IMR-90 (cell line): ENCODE results near the gene SNRPA1. TPM values are rescaled to one million over a fixed set of nuclear protein-coding genes. Genes with fewer than 3 reads are reported as not detected.

Experiments used
- ATAC-seq: fragments of 200-7000 bp; cut with Tn5 transposase; 2 replicates; pipeline ENCODE4 v1.9.1; 2020; ENCODE audit warnings: low read depth, mild to moderate bottlenecking, moderate library complexity
- BruUV-seq: library from RNA; stranded (reverse); fragments of 400-500 nt; replicated peaks from 2 replicates; lab custom pipeline; 2021; lab: Mats Ljungman, UMichigan
- CTCF ChIA-PET: fragments of 300-600 bp; formaldehyde crosslinking; extraction: SDS; loops from one replicate; lab custom pipeline; 2021; ENCODE audit warnings: antibody characterized with exemption; lab: Yijun Ruan, JAX
- POLR2A ChIA-PET: fragments of 300-600 bp; sonication (Branson Sonifier 250); formaldehyde crosslinking; loops from one replicate; lab custom pipeline; 2022; ENCODE audit warnings: antibody characterized with exemption; ENCODE audit not compliant: unreplicated experiment; lab: Charles Lee
- DNase-seq: peaks from one replicate; pipeline ENCODE4 v3.0.0; 2013
- H2AFZ ChIP-seq: replicated peaks from 2 replicates; pipeline ENCODE3; 2013; ENCODE audit warnings: low read length, mild to moderate bottlenecking; ENCODE audit not compliant: poor library complexity
- H2AK5ac ChIP-seq: 2 replicates; pipeline ENCODE4 v1.6.1; 2013; ENCODE audit warnings: low read depth, low read length, inconsistent platforms
- H2AK9ac ChIP-seq: replicated peaks from 2 replicates; pipeline ENCODE3; 2013; ENCODE audit warnings: mild to moderate bottlenecking, low read depth, low read length, moderate library complexity; ENCODE audit not compliant: poor library complexity
- H2BK120ac ChIP-seq: 2 replicates; pipeline ENCODE4 v1.6.1; 2013; ENCODE audit warnings: low read depth, low read length, inconsistent platforms
- H2BK15ac ChIP-seq: 3 replicates; pipeline ENCODE4 v1.6.1; 2013; ENCODE audit warnings: low read depth, low read length, inconsistent platforms
- H2BK20ac ChIP-seq: 2 replicates; pipeline ENCODE4 v1.6.1; 2013; ENCODE audit warnings: low read depth, mild to moderate bottlenecking, inconsistent platforms, low read length, moderate library complexity
- H2BK5ac ChIP-seq: 2 replicates; pipeline ENCODE4 v1.6.1; 2013; ENCODE audit warnings: mild to moderate bottlenecking, low read depth, low read length, inconsistent platforms; ENCODE audit not compliant: poor library complexity, severe bottlenecking
- H3K14ac ChIP-seq: replicated peaks from 2 replicates; pipeline ENCODE4 v1.6.1; 2013; ENCODE audit warnings: low read depth, low read length, inconsistent platforms
- H3K18ac ChIP-seq: 2 replicates; pipeline ENCODE4 v1.6.1; 2013; ENCODE audit warnings: low read depth, low read length, control low read depth
- H3K23ac ChIP-seq: 2 replicates; pipeline ENCODE4 v1.6.1; 2013; ENCODE audit warnings: low read depth, low read length, inconsistent platforms
- H3K27ac ChIP-seq: 2 replicates; pipeline ENCODE4 v1.5.1; 2013; ENCODE audit warnings: mild to moderate bottlenecking, control low read depth, low read length; ENCODE audit not compliant: insufficient read depth
- H3K27me3 ChIP-seq: 2 replicates; pipeline ENCODE4 v1.6.1; 2013; ENCODE audit warnings: low read length; ENCODE audit not compliant: control insufficient read depth, insufficient read depth
- H3K36me3 ChIP-seq: 2 replicates; pipeline ENCODE4 v1.6.1; 2013; ENCODE audit warnings: low read length, mixed read lengths; ENCODE audit not compliant: control insufficient read depth, insufficient read depth
- H3K4ac ChIP-seq: 2 replicates; pipeline ENCODE4 v1.6.1; 2013; ENCODE audit warnings: low read depth, low read length, inconsistent platforms
- H3K4me1 ChIP-seq: 2 replicates; pipeline ENCODE4 v1.6.1; 2013; ENCODE audit warnings: low read length, mixed read lengths; ENCODE audit not compliant: control insufficient read depth, insufficient read depth
- H3K4me2 ChIP-seq: 2 replicates; pipeline ENCODE4 v1.6.1; 2013; ENCODE audit warnings: low read depth, mild to moderate bottlenecking, control low read depth, low read length, moderate library complexity
- H3K4me3 ChIP-seq: 2 replicates; pipeline ENCODE4 v1.5.1; 2013; ENCODE audit warnings: low read depth, mild to moderate bottlenecking, control low read depth, low read length, moderate library complexity; ENCODE audit not compliant: insufficient read depth
- H3K56ac ChIP-seq: 2 replicates; pipeline ENCODE4 v1.6.1; 2013; ENCODE audit warnings: low read length, inconsistent platforms; ENCODE audit not compliant: insufficient read depth; ENCODE audit errors: extremely low read depth
- H3K79me1 ChIP-seq, 2 experiments: 2 replicates each; pipeline ENCODE4 v1.6.1; 2013; ENCODE audit warnings: low read length in 2 of 2, inconsistent platforms in 1 of 2, low read depth in 1 of 2
- H3K9ac ChIP-seq: 2 replicates; pipeline ENCODE4 v1.6.1; 2013; ENCODE audit warnings: low read depth, low read length, control low read depth
- H3K9me1 ChIP-seq: 2 replicates; pipeline ENCODE4 v1.6.1; 2013; ENCODE audit warnings: low read length, inconsistent platforms; ENCODE audit not compliant: insufficient read depth
- H3K9me3 ChIP-seq: 2 replicates; pipeline ENCODE4 v1.6.1; 2013; ENCODE audit warnings: low read length; ENCODE audit not compliant: control insufficient read depth, insufficient read depth
- H4K20me1 ChIP-seq: 2 replicates; pipeline ENCODE4 v1.6.1; 2013; ENCODE audit warnings: low read length, inconsistent platforms; ENCODE audit not compliant: insufficient read depth
- H4K5ac ChIP-seq: 2 replicates; pipeline ENCODE4 v1.6.1; 2013; ENCODE audit warnings: mild to moderate bottlenecking, low read depth, low read length, control low read depth
- H4K8ac ChIP-seq, 2 experiments: 2 replicates each; pipeline ENCODE4 v1.6.1; 2013; ENCODE audit warnings: low read depth in 2 of 2, low read length in 2 of 2, control low read depth in 1 of 2, inconsistent platforms in 1 of 2
- H4K91ac ChIP-seq: 2 replicates; pipeline ENCODE4 v1.6.1; 2013; ENCODE audit warnings: low read depth, low read length, inconsistent platforms; ENCODE audit not compliant: insufficient read depth
- BHLHE40 ChIP-seq: fragments of 150-350 bp; IDR thresholded peaks from 2 replicates; pipeline ENCODE4 v1.6.1; 2016; ENCODE audit warnings: mild to moderate bottlenecking, low read depth, low read length
- CEBPB ChIP-seq: IDR thresholded peaks from 2 replicates; pipeline ENCODE4 v1.6.1; 2012; ENCODE audit warnings: low read depth, low read length, improper control_type of control experiment
- FOS ChIP-seq: fragments of 150-350 bp; IDR thresholded peaks from 2 replicates; pipeline ENCODE4 v1.6.1; 2016; ENCODE audit warnings: low read depth, low read length
- MAFK ChIP-seq: IDR thresholded peaks from 2 replicates; pipeline ENCODE4 v1.6.1; 2012; ENCODE audit warnings: low read depth, low read length, improper control_type of control experiment
- MAZ ChIP-seq: IDR thresholded peaks from 2 replicates; pipeline ENCODE4 v1.6.1; 2012; ENCODE audit warnings: low read depth, mild to moderate bottlenecking, low read length, improper control_type of control experiment, moderate library complexity, borderline replicate concordance
- MXI1 ChIP-seq: IDR thresholded peaks from 2 replicates; pipeline ENCODE4 v1.6.1; 2012; ENCODE audit warnings: low read depth, mild to moderate bottlenecking, low read length, moderate library complexity, borderline replicate concordance
- NFE2L2 ChIP-seq: fragments of 150-350 bp; IDR thresholded peaks from 2 replicates; pipeline ENCODE4 v1.6.1; 2016; ENCODE audit warnings: low read depth, mild to moderate bottlenecking, low read length
- POLR2A ChIP-seq: IDR thresholded peaks from 2 replicates; pipeline ENCODE4 v1.6.1; 2012; ENCODE audit warnings: mild to moderate bottlenecking, low read depth, low read length
- RAD21 ChIP-seq: IDR thresholded peaks from 2 replicates; pipeline ENCODE4 v1.6.1; 2012; ENCODE audit warnings: low read length, improper control_type of control experiment
- RCOR1 ChIP-seq: IDR thresholded peaks from 2 replicates; pipeline ENCODE4 v1.6.1; 2012; ENCODE audit warnings: mild to moderate bottlenecking, low read length, improper control_type of control experiment; ENCODE audit not compliant: insufficient replicate concordance
- SMC3 ChIP-seq: fragments of 150-350 bp; IDR thresholded peaks from 2 replicates; pipeline ENCODE4 v1.6.1; 2016; ENCODE audit warnings: low read depth, mild to moderate bottlenecking, antibody characterized with exemption, low read length, moderate library complexity
- WGBS, 2 experiments: methylation state at CpG; one replicate each; pipeline versions ENCODE4 v1.1.5 to v1.1.7; 2013; ENCODE audit warnings: missing lambda C conversion rate in 2 of 2; ENCODE audit not compliant: insufficient read length in 1 of 2; ENCODE audit errors: extremely low coverage in 2 of 2; 5-methylcytosine and 5-hydroxymethylcytosine counted together
- dilution Hi-C: fragments of 300-500 bp; cut with HindIII; formaldehyde crosslinking; loops from one replicate; pipeline ENCODE4 v1.14.3; 2018; ENCODE audit warnings: low sequenced_read_pairs; ENCODE audit not compliant: unreplicated experiment
- in situ Hi-C: fragments of 300-500 bp; cut with MboI; formaldehyde crosslinking; loops from 3 replicates; pipeline ENCODE4 v1.14.3; 2019; ENCODE audit warnings: low sequenced_read_pairs, inconsistent platforms, mixed read lengths
- intact Hi-C: fragments of 100-400 bp; cut with micrococcal nuclease; formaldehyde crosslinking; loops from 2 replicates; pipeline ENCODE4 v1.10.0; 2022
- polyA plus RNA-seq, 3 experiments: library from polyadenylated mRNA; depleted of rRNA; stranded (reverse); fragments of >200 nt; gene quantifications; 2 replicates each; pipeline ENCODE4 v1.2.3, GENCODE V29; 2012; ENCODE audit warnings: low replicate concordance in 1 of 3
- total RNA-seq: library from RNA; depleted of rRNA; stranded (reverse); fragments of >200 nt; gene quantifications from 2 replicates; pipeline ENCODE4 v1.2.3, GENCODE V29; 2012

The SNRPA1 gene
- total and polyA plus RNA-seq, 2 of the 4 experiments (the other 2 are of a cell fraction), result 37.1 to 79.9 TPM

DNA sequence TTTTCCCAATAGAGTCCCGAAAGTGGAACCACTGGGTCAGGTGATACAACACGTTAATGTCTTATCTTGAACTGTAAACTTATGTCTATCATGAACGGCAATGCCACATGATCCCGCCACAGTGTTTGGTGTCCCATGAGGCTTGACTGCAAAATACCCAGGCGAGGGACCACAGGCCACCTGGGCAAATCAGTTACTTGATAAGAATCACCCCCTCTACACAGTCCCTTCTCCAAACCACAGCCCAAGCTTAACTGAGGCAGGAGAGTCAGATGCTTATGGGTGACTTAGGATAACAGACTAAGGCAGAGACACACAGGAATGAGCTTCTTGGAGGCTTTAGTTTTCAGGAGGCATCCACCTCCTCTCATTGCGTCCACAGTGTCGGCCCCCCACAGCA is 42.9 kb upstream of the SNRPA1 start:
- 18% methylated on average over 3 of the region's 7 CpGs; no CpG with 5 or more reads in 1 of the 2 experiments for WGBS, 2 experiments
- Histone ChIP-seq H2BK5ac (no peak overlapping the region), H3K14ac (no peak overlapping the region), H2BK120ac (no peak overlapping the region), H3K56ac (no peak overlapping the region), H3K4ac (no peak overlapping the region), H3K4me1 (no peaks in the 10 kb centered on the region), H2AFZ (no peak overlapping the region), H3K9me1 (no peaks in the 10 kb centered on the region), H4K20me1 (no peaks in the 10 kb centered on the region), H2BK20ac (no peak overlapping the region), H4K5ac (no peak overlapping the region), H4K8ac (no peak overlapping the region), H4K91ac (no peak overlapping the region), H3K79me1 (no peaks in the 10 kb centered on the region), H3K36me3 (no peaks in the 10 kb centered on the region), H3K27me3 (peaks cover 5% of the 10 kb centered on the region), H3K4me2 (no peak overlapping the region), H2AK9ac (no peak overlapping the region), H3K23ac (no peak overlapping the region), H3K4me3 (no peak overlapping the region), H2AK5ac (no peak overlapping the region), H3K9me3 (peaks cover 2% of the 10 kb centered on the region; the same call in 1 of the 2 replicates), H3K27ac (no peak overlapping the region), H3K9ac (no peak overlapping the region), H2BK15ac (no peak overlapping the region), H3K18ac (no peak overlapping the region)
- BruUV-seq, result no TSS peak
- TF ChIP-seq NFE2L2, result no peak
- no peak for TF ChIP-seq FOS
- no peak for TF ChIP-seq MAFK
- no peak for TF ChIP-seq POLR2A
- TF ChIP-seq MXI1, result no peak
- no peak for TF ChIP-seq MAZ
- TF ChIP-seq RAD21, result no peak
- no peak for TF ChIP-seq BHLHE40
- no peak for TF ChIP-seq CEBPB
- TF ChIP-seq SMC3, result no peak
- no peak for TF ChIP-seq RCOR1
- dilution Hi-C loops, result no loop called here
- ATAC-seq (no peak), DNase-seq (no peak)
- intact Hi-C loops, result no loop called here
- in situ Hi-C loops, result no loop called here
- CTCF ChIA-PET, result no interaction called here
- POLR2A ChIA-PET, result no interaction called here
